ENCODE measurements around the gene ETF1. TPM values are rescaled to one million over a fixed set of nuclear protein-coding genes. Genes with fewer than 3 reads are reported as not detected.
A peak's percentile ranks its signal among the peaks of the same experiment; 100 is the strongest.

ETF1 gene
- total RNA-seq, 4 donors from 2014 or later: 39.8 to 66.6 (median 54.1) TPM

- Histone ChIP-seq H3K4me1 (peaks cover 3 to 13% (median 8%) of the 10 kb centered on the region in 4 donors), H3K27ac (no peak overlapping the region), H3K4me3 (no peak overlapping the region), H3K27me3 (no peaks in the 10 kb centered on the region), H3K36me3 (no peaks in the 10 kb centered on the region), H3K9me3 (no peaks in the 10 kb centered on the region)
- in situ Hi-C loops (cut with MboI; ENCODE audit: low pct_ligation_motif_present in 1 of 4, low pct_unique_long_range_greater_than_20kb in 1 of 4, low sequenced_read_pairs in 3 of 4) (loop anchor here in 1 of 4 donors (25.0 kb wide), 1 partner anchor 683 kb away; no protein-coding TSS in a partner anchor), intact Hi-C loops (cut with DNase I; ENCODE audit: low total_unique reads) (loop anchor here (5.0 to 10.0 kb wide), 2 partner anchors 563 to 715 kb away; partner anchors contain the start of gene MATR3)
- TF ChIP-seq POLR2AphosphoS5 (IDR thresholded peaks at IDR 0.05) (no peak), POLR2A (IDR thresholded peaks at IDR 0.05) (no peak), CTCF (IDR thresholded peaks at IDR 0.05) (no peak), EP300 (IDR thresholded peaks at IDR 0.05; ENCODE audit: low read depth) (no peak)
- 44 to 100% methylated on average over 1 to 2 of the region's 2 CpGs for WGBS, 2 donors (ENCODE audit: low coverage in 1 of 2)
- no peak for DNase-seq
These were observed 36.5 kb upstream of the ETF1 start for GRCh38 chr5:138579517-138579863.

GRCh38 chr5:138577452-138577851, 34.4 kb upstream of the ETF1 start:
- peaks cover 0 to 12% (median 4%) of the 10 kb centered on the region in 4 donors for H3K36me3 ChIP-seq
- in situ Hi-C loops (cut with MboI; ENCODE audit: low pct_ligation_motif_present in 1 of 4, low pct_unique_long_range_greater_than_20kb in 1 of 4, low sequenced_read_pairs in 3 of 4): loop anchor here in 1 of 4 donors (25.0 kb wide), 1 partner anchor 685 kb away; no protein-coding TSS in a partner anchor
- TF ChIP-seq CTCF (IDR thresholded peaks at IDR 0.05) (no peak), POLR2A (IDR thresholded peaks at IDR 0.05) (no peak), EP300 (IDR thresholded peaks at IDR 0.05; ENCODE audit: low read depth) (no peak), POLR2AphosphoS5 (IDR thresholded peaks at IDR 0.05) (no peak)

GRCh38 chr5:138575194-138576015, 32.4 kb upstream of the ETF1 start, which contains the start of gene HSPA9:
TSS of gene HSPA9 (minus strand) at chr5:138575401. CDS start at chr5:138575318, 83 bp downstream.
- Histone ChIP-seq H3K9me3 (no peaks in the 10 kb centered on the region), H3K4me1 (peaks cover 3 to 27% (median 16%) of the 10 kb centered on the region in 4 donors), H3K36me3 (peaks cover 0 to 29% (median 10%) of the 10 kb centered on the region in 4 donors), H3K4me3 (peak within 1 kb of the TSS; percentile 79 to 97 (median 87)), H3K27me3 (no peaks in the 10 kb centered on the region), H3K27ac (peak within 1 kb of the TSS; percentile 95 to 100 (median 98))
- TF ChIP-seq POLR2A (IDR thresholded peaks at IDR 0.05) (peak; percentile 93), POLR2AphosphoS5 (IDR thresholded peaks at IDR 0.05) (peak; percentile 94 to 98 (median 98)), CTCF (IDR thresholded peaks at IDR 0.05) (peak in 4 of 5 experiments; percentile 17 to 62 (median 46)), EP300 (IDR thresholded peaks at IDR 0.05; ENCODE audit: low read depth) (no peak)
- WGBS, 2 donors (ENCODE audit: low coverage in 1 of 2): 0 to 1% methylated on average over 1 to 55 of the region's 73 CpGs
- in situ Hi-C loops (cut with MboI; ENCODE audit: low pct_ligation_motif_present in 1 of 4, low pct_unique_long_range_greater_than_20kb in 1 of 4, low sequenced_read_pairs in 3 of 4): loop anchor here in 1 of 4 donors (25.0 kb wide), 1 partner anchor 687 kb away; no protein-coding TSS in a partner anchor
- peak; percentile 99 for DNase-seq
- intact Hi-C loops (cut with DNase I; ENCODE audit: low total_unique reads): loop anchor here (5.0 to 10.0 kb wide), 2 partner anchors 567 to 719 kb away; partner anchors contain the start of gene MATR3

More at GRCh38 chr5:138577452-138577851, 34.4 kb upstream of the ETF1 start:
- WGBS, 2 donors (ENCODE audit: low coverage in 1 of 2): 87 to 94% methylated on average over 8 to 17 of the region's 17 CpGs
- peaks cover 3 to 25% (median 16%) of the 10 kb centered on the region in 4 donors for H3K4me1 ChIP-seq
- no peak for DNase-seq
- intact Hi-C loops (cut with DNase I; ENCODE audit: low total_unique reads): loop anchor here (5.0 to 10.0 kb wide), 2 partner anchors 565 to 717 kb away; partner anchors contain the start of gene MATR3
- H3K27me3 ChIP-seq: no peaks in the 10 kb centered on the region
- no peak overlapping the region for H3K27ac ChIP-seq
- H3K9me3 ChIP-seq: no peaks in the 10 kb centered on the region
- no peak overlapping the region for H3K4me3 ChIP-seq

- intact Hi-C loops (cut with DNase I; ENCODE audit: low total_unique reads): loop anchor here (5.0 to 10.0 kb wide), 2 partner anchors 568 to 720 kb away; partner anchors contain the start of gene MATR3
These were observed 31.7 kb upstream of the ETF1 start for GRCh38 chr5:138574744-138575193.

More at GRCh38 chr5:138574744-138575193, 31.7 kb upstream of the ETF1 start:
- Histone ChIP-seq H3K9me3 (no peaks in the 10 kb centered on the region), H3K27ac (peak overlapping the region; percentile 95 to 100 (median 98)), H3K36me3 (peaks cover 0 to 36% (median 14%) of the 10 kb centered on the region in 4 donors), H3K4me1 (peaks cover 3 to 27% (median 16%) of the 10 kb centered on the region in 4 donors), H3K27me3 (no peaks in the 10 kb centered on the region), H3K4me3 (peak overlapping the region; percentile 79 to 97 (median 87))
- no peak for DNase-seq
- WGBS, 2 donors (ENCODE audit: low coverage in 1 of 2): 0 to 1% methylated on average over 5 to 17 of the region's 18 CpGs
- no peak for TF ChIP-seq POLR2A (IDR thresholded peaks at IDR 0.05)
- no peak for TF ChIP-seq CTCF (IDR thresholded peaks at IDR 0.05)
- TF ChIP-seq EP300 (IDR thresholded peaks at IDR 0.05; ENCODE audit: low read depth): no peak
- no peak for TF ChIP-seq POLR2AphosphoS5 (IDR thresholded peaks at IDR 0.05)
- in situ Hi-C loops (cut with MboI; ENCODE audit: low pct_ligation_motif_present in 1 of 4, low pct_unique_long_range_greater_than_20kb in 1 of 4, low sequenced_read_pairs in 3 of 4): loop anchor here in 1 of 4 donors (25.0 kb wide), 1 partner anchor 688 kb away; no protein-coding TSS in a partner anchor
